GM18511 (cell line): ENCODE data around the gene PIEZO1.

ENCODE experiments used
- ATAC-seq: cut with Tn5 transposase; IDR thresholded peaks from one replicate; pipeline ENCODE4 v1.9.1; 2021; ENCODE audit warnings: mild to moderate bottlenecking, moderate library complexity; ENCODE audit not compliant: unreplicated experiment

PIEZO1 gene

GRCh38 chr16:88816736-88817535 lies 31.9 kb upstream of the PIEZO1 start:
- ATAC-seq = no peak

- no peak for ATAC-seq
These were observed 31.0 kb upstream of the PIEZO1 start for GRCh38 chr16:88815901-88816589.

- no peak for ATAC-seq
These were observed 30.2 kb upstream of the PIEZO1 start for GRCh38 chr16:88815227-88815626.

- no peak for ATAC-seq
These were observed 29.1 kb upstream of the PIEZO1 start for GRCh38 chr16:88814144-88814502.

GRCh38 chr16:88813269-88814143 lies 28.5 kb upstream of the PIEZO1 start:
- no peak for ATAC-seq

GRCh38 chr16:88812513-88813268 lies 27.7 kb upstream of the PIEZO1 start:
- ATAC-seq = no peak

- peak; percentile 74 for ATAC-seq
These were observed 26.9 kb upstream of the PIEZO1 start, which contains the start of gene APRT for GRCh38 chr16:88811769-88812512. TSS of gene APRT (minus strand) at chr16:88811928. CDS start at chr16:88811899, 29 bp downstream.

GRCh38 chr16:88810912-88811768 lies 26.1 kb upstream of the PIEZO1 start:
- ATAC-seq = peak; percentile 65

GRCh38 chr16:88810166-88810911 lies 25.3 kb upstream of the PIEZO1 start:
- ATAC-seq = no peak

GRCh38 chr16:88809676-88810165 lies 24.7 kb upstream of the PIEZO1 start:
- ATAC-seq = no peak

- no peak for ATAC-seq
These were observed 24.2 kb upstream of the PIEZO1 start for GRCh38 chr16:88809068-88809675.

GRCh38 chr16:88807626-88808453 lies 22.8 kb upstream of the PIEZO1 start:
- no peak for ATAC-seq

- no peak for ATAC-seq
These were observed 22.2 kb upstream of the PIEZO1 start for GRCh38 chr16:88807142-88807625.

- no peak for ATAC-seq
These were observed 21.6 kb upstream of the PIEZO1 start for GRCh38 chr16:88806491-88807111.

GRCh38 chr16:88805887-88806393 lies 20.9 kb upstream of the PIEZO1 start:
- ATAC-seq = no peak

- no peak for ATAC-seq
These were observed 20.3 kb upstream of the PIEZO1 start for GRCh38 chr16:88805340-88805715.
